ENCODE measurements around the gene UBASH3B. TPM values are rescaled to one million over a fixed set of nuclear protein-coding genes. Genes with fewer than 3 reads are reported as not detected.

The UBASH3B gene
- total RNA-seq, 1 experiment from 2014 or later = 8.0 TPM

- Histone ChIP-seq H3K4me2 (ENCODE audit: insufficient read depth, insufficient read length, low read length) (no peak overlapping the region), H2AFZ (ENCODE audit: low read length) (no peak overlapping the region), H3T11ph (ENCODE audit: low read length) (no peak overlapping the region), H3K9ac (ENCODE audit: extremely low read depth, insufficient read length, low read length) (no peak overlapping the region), H2BK12ac (ENCODE audit: insufficient read length, low read depth, low read length) (no peak overlapping the region), H3K9me3 (ENCODE audit: control insufficient read depth, low read depth, low read length) (no peaks in the 10 kb centered on the region), H3K4me1 (ENCODE audit: insufficient read depth, low read length) (peaks cover 5% of the 10 kb centered on the region), H4K8ac (replicated peaks; ENCODE audit: insufficient read length, low read depth, low read length) (no peak overlapping the region), H3K18ac (ENCODE audit: insufficient read length, low read depth, low read length) (no peak overlapping the region), H2BK5ac (ENCODE audit: insufficient read length, low read length) (no peak overlapping the region), H4K20me1 (ENCODE audit: control insufficient read depth, insufficient read depth, insufficient read length) (no peaks in the 10 kb centered on the region), H4K91ac (ENCODE audit: insufficient read length, low read depth, low read length) (no peak overlapping the region), H2BK120ac (ENCODE audit: low read depth, low read length, poor library complexity, severe bottlenecking) (no peak overlapping the region), H3K79me2 (ENCODE audit: insufficient read depth, low read length) (no peaks in the 10 kb centered on the region), H3K4ac (ENCODE audit: low read depth, low read length) (no peak overlapping the region), H3K27ac (ENCODE audit: insufficient read length, low read depth, low read length) (no peak overlapping the region), H2BK15ac (ENCODE audit: low read depth, low read length) (no peak overlapping the region), H3K23me2 (ENCODE audit: insufficient read length, low read depth, low read length, poor library complexity, severe bottlenecking) (no peaks in the 10 kb centered on the region), H3K14ac (ENCODE audit: insufficient read depth, low read length) (no peak overlapping the region), H3K56ac (ENCODE audit: insufficient read length, low read depth, low read length) (no peak overlapping the region), H3K27me3 (ENCODE audit: insufficient read depth, low read length) (no peaks in the 10 kb centered on the region), H3K79me1 (ENCODE audit: insufficient read depth, low read depth, low read length, poor library complexity, severe bottlenecking) (no peaks in the 10 kb centered on the region), H3K23ac (ENCODE audit: insufficient read length, low read depth, low read length) (no peak overlapping the region), H2AK5ac (ENCODE audit: insufficient read length, low read length) (no peak overlapping the region), H2BK20ac (ENCODE audit: low read depth, low read length, poor library complexity, severe bottlenecking) (no peak overlapping the region), H4K5ac (ENCODE audit: insufficient read length, low read depth, low read length) (no peak overlapping the region)
- TF ChIP-seq CTCF (conservative IDR thresholded peaks at IDR 0.05) = no peak
- H3K4me1 Mint-ChIP-seq = peaks cover 21 to 25% of the 10 kb centered on the region in 2 experiments
- H3K27ac Mint-ChIP-seq = no peak overlapping the region
- H3K9me3 Mint-ChIP-seq = no peaks in the 10 kb centered on the region
- no peaks in the 10 kb centered on the region for H3K27me3 Mint-ChIP-seq (ENCODE audit: low read depth)
- no peak for DNase-seq
- no peaks in the 10 kb centered on the region for H3K36me3 Mint-ChIP-seq (ENCODE audit: insufficient read depth in 1 of 3, low read depth in 3 of 3)
- no CpG with 5 or more reads among the region's 1 CpG for WGBS (ENCODE audit: extremely low coverage, insufficient read length, low lambda C conversion rate)
- H3K4me3 Mint-ChIP-seq = no peak overlapping the region
Measured at GRCh38 chr11:122848186-122848585, 192.7 kb downstream of the UBASH3B start.
